Mesenchymal stem cell (in vitro differentiated cells and primary cell): Measurements from ENCODE around the gene CELSR1.
"Not testable (repeated sequence)": the region's sequence is repeated elsewhere in the genome, so short reads cannot be mapped to it uniquely, and the experiment has no call there.

Source experiments
- DNase-seq: peaks from one replicate; pipeline ENCODE4 v3.0.0-alpha.2; 2013
- H2AFZ ChIP-seq: one replicate; pipeline ENCODE4 v1.6.1; 2013; ENCODE audit warnings: low read depth, mild to moderate bottlenecking, control low read depth, inconsistent platforms, low read length, moderate library complexity
- H2AK5ac ChIP-seq: 2 replicates; pipeline ENCODE4 v1.6.1; 2013; ENCODE audit warnings: low read length, moderate library complexity, mild to moderate bottlenecking, inconsistent platforms; ENCODE audit not compliant: severe bottlenecking
- H2BK120ac ChIP-seq: one replicate; pipeline ENCODE4 v1.6.1; 2013; ENCODE audit warnings: low read depth, mild to moderate bottlenecking, inconsistent platforms, low read length, moderate library complexity
- H2BK12ac ChIP-seq, 2 experiments: one replicate each; pipeline ENCODE4 v1.6.1; 2013; ENCODE audit warnings: inconsistent platforms in 2 of 2, low read length in 2 of 2, mild to moderate bottlenecking in 2 of 2, moderate library complexity in 2 of 2, control low read depth in 1 of 2
- H2BK15ac ChIP-seq: one replicate; pipeline ENCODE4 v1.6.1; 2013; ENCODE audit warnings: mild to moderate bottlenecking, low read depth, inconsistent platforms; ENCODE audit not compliant: poor library complexity, severe bottlenecking
- H2BK5ac ChIP-seq: 2 replicates; pipeline ENCODE4 v1.6.1; 2013; ENCODE audit warnings: low read depth, mild to moderate bottlenecking, low read length, control low read depth, inconsistent platforms; ENCODE audit not compliant: poor library complexity, severe bottlenecking
- H3K14ac ChIP-seq, 2 experiments: one replicate each; pipeline ENCODE4 v1.6.1; 2013; ENCODE audit warnings: inconsistent platforms in 2 of 2, low read length in 2 of 2, control low read depth in 1 of 2, mild to moderate bottlenecking in 1 of 2, moderate library complexity in 1 of 2
- H3K18ac ChIP-seq, 2 experiments: one replicate each; pipeline ENCODE4 v1.6.1; 2013; ENCODE audit warnings: inconsistent platforms in 2 of 2, low read length in 2 of 2, control low read depth in 1 of 2, low read depth in 1 of 2, mild to moderate bottlenecking in 1 of 2
- H3K23ac ChIP-seq, 2 experiments: one replicate each; pipeline ENCODE4 v1.6.1; 2013; ENCODE audit warnings: inconsistent platforms in 2 of 2, low read length in 2 of 2, mild to moderate bottlenecking in 2 of 2, moderate library complexity in 2 of 2, control low read depth in 1 of 2
- H3K27ac ChIP-seq: 2 replicates; pipeline ENCODE4 v1.5.1; 2013; ENCODE audit warnings: mild to moderate bottlenecking, moderate library complexity, low read length, control low read depth, inconsistent platforms; ENCODE audit not compliant: poor library complexity, severe bottlenecking
- H3K27me3 ChIP-seq, 2 experiments: 2 replicates each; pipeline versions ENCODE4 v1.6.1 to v1.7.0; 2013; ENCODE audit warnings: low read length in 2 of 2, mild to moderate bottlenecking in 2 of 2, moderate library complexity in 2 of 2, control low read depth in 1 of 2, inconsistent platforms in 1 of 2; ENCODE audit not compliant: control insufficient read depth in 1 of 2, insufficient read depth in 1 of 2
- H3K36me3 ChIP-seq, 2 experiments: 2 replicates each; pipeline versions ENCODE4 v1.6.1 to v1.7.0; 2013; ENCODE audit warnings: low read length in 2 of 2, control low read depth in 1 of 2, inconsistent platforms in 1 of 2, low read depth in 1 of 2, mild to moderate bottlenecking in 1 of 2; ENCODE audit not compliant: insufficient read depth in 2 of 2, control insufficient read depth in 1 of 2
- H3K4ac ChIP-seq, 2 experiments: one replicate each; pipeline ENCODE4 v1.6.1; 2013; ENCODE audit warnings: inconsistent platforms in 2 of 2, low read length in 2 of 2, mild to moderate bottlenecking in 2 of 2, moderate library complexity in 2 of 2, control low read depth in 1 of 2, low read depth in 1 of 2
- H3K4me1 ChIP-seq: 2 replicates; pipeline ENCODE4 v1.6.1; 2013; ENCODE audit warnings: low read depth, low read length, control low read depth; ENCODE audit not compliant: control insufficient read depth, insufficient read depth
- H3K4me2 ChIP-seq: 2 replicates; pipeline ENCODE4 v1.6.1; 2013; ENCODE audit warnings: low read length, mild to moderate bottlenecking, inconsistent platforms; ENCODE audit not compliant: poor library complexity, severe bottlenecking
- H3K4me3 ChIP-seq, 2 experiments: 2 replicates each; pipeline versions ENCODE4 v1.5.1 to v1.7.0; 2013; ENCODE audit warnings: low read length in 2 of 2, mild to moderate bottlenecking in 2 of 2, control low read depth in 1 of 2, low read depth in 1 of 2; ENCODE audit not compliant: insufficient read depth in 1 of 2
- H3K79me1 ChIP-seq: replicated peaks from 2 replicates; pipeline ENCODE4 v1.6.1; 2013; ENCODE audit warnings: mild to moderate bottlenecking, control low read depth, low read length, inconsistent platforms; ENCODE audit not compliant: poor library complexity, severe bottlenecking
- H3K9ac ChIP-seq: 2 replicates; pipeline ENCODE4 v1.7.0; 2013; ENCODE audit warnings: mild to moderate bottlenecking, low read length, moderate library complexity
- H3K9me3 ChIP-seq: 2 replicates; pipeline ENCODE4 v1.7.0; 2013; ENCODE audit warnings: mild to moderate bottlenecking, low read length; ENCODE audit not compliant: control insufficient read depth
- H4K8ac ChIP-seq: one replicate; pipeline ENCODE4 v1.6.1; 2013; ENCODE audit warnings: inconsistent platforms, mild to moderate bottlenecking, low read length, moderate library complexity
- H4K91ac ChIP-seq: one replicate; pipeline ENCODE4 v1.6.1; 2013; ENCODE audit warnings: mild to moderate bottlenecking, low read length, inconsistent platforms
- WGBS: methylation state at CpG from one replicate; pipeline ENCODE4 v1.1.7; 2013; ENCODE audit warnings: mixed read lengths; 5-methylcytosine and 5-hydroxymethylcytosine counted together

The CELSR1 gene

DNA sequence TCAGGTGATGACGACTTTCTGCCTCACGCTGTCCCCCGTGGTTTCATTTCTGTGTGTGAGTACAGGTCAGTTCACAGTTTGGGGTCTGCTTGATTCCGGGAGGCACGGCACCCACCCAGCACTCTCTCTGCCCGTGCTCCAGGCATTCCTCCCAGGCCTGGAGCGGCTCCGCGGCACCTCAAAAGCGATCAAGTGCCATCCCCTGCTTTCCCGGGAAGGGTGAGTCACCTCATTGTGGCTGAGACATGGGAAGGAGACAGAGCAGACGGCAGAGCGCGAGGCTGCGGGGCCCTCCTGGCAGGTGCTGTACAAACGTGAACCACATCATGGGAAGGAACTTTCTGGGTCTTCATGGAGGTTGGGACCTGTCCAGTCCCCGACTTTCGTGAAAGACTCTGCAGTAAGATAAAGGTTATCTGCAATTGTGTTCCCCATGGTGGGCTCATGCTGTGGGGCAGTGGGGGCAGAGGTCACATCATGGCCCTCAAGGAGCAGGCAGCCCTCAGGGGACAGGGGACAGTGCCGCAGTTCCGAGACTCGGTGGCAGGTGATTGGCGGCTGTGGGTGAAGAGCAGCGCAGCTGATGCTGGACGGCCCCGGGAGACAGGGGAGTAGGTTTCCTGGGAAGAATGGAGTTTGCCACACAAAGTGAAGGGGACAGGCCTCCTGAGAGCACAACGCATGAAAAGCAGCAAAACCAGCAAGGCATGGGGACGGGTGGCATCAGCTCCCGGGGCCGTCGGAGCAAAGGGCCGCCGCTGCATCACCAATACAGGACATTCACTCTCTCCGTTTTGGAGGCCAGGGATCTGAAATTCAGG lies 65.3 kb downstream of the CELSR1 start:
- no peak overlapping the region for H4K8ac ChIP-seq
- no peak overlapping the region for H4K91ac ChIP-seq
- peak overlapping the region; percentile 23 for H2AK5ac ChIP-seq
- H3K36me3 ChIP-seq: peaks cover 0 to 14% of the 10 kb centered on the region in 2 experiments
- no peak overlapping the region for H2BK12ac ChIP-seq
- peaks cover 19% of the 10 kb centered on the region for H3K79me1 ChIP-seq
- peaks cover 0 to 63% of the 10 kb centered on the region in 2 experiments for H3K27me3 ChIP-seq
- no peak overlapping the region for H2BK5ac ChIP-seq
- peaks cover 12% of the 10 kb centered on the region for H3K4me1 ChIP-seq
- no peak overlapping the region for H3K27ac ChIP-seq
- peaks cover 9% of the 10 kb centered on the region for H3K9me3 ChIP-seq
- WGBS: 82% methylated on average over 33 of the region's 33 CpGs
- H3K14ac ChIP-seq: no peak overlapping the region
- H2BK120ac ChIP-seq: no peak overlapping the region
- no peak overlapping the region for H3K23ac ChIP-seq
- H3K4me2 ChIP-seq: no peak overlapping the region
- H3K4me3 ChIP-seq: no peak overlapping the region
- H3K4ac ChIP-seq: no peak overlapping the region
- no peak overlapping the region for H3K18ac ChIP-seq
- no peak overlapping the region for H2BK15ac ChIP-seq
- H2AFZ ChIP-seq: no peak overlapping the region
- DNase-seq: no peak
- H3K9ac ChIP-seq: no peak overlapping the region

DNA sequence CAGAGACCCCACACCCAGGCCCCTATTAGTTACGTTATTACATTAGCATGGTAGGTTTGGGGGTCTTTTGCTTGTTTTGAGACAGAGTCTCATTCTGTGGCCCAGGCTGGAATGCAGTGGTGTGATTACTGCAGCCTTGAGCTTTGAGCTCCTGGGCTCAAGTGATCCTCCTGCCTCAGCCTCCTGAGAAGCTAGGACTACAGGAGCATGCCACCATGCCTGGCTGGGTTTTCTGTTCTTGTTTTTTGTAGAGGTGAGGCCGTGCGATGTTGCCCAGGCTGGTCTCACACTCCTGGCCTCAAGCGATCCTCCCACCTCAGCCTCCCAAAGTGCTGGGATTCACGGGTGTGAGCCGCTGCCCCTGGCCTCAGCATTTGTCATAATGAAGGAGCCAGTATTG lies 66.1 kb downstream of the CELSR1 start:
- not testable (repeated sequence) for H2BK12ac ChIP-seq, H2BK5ac ChIP-seq, H2AK5ac ChIP-seq, H3K18ac ChIP-seq, H2BK120ac ChIP-seq, H3K14ac ChIP-seq, H3K27ac ChIP-seq, H3K4ac ChIP-seq, H2AFZ ChIP-seq, H3K4me3 ChIP-seq, H3K9ac ChIP-seq, H2BK15ac ChIP-seq, H3K23ac ChIP-seq, H3K4me2 ChIP-seq, H4K8ac ChIP-seq, DNase-seq, H3K9me3 ChIP-seq, H4K91ac ChIP-seq
- WGBS: 78% methylated on average over 2 of the region's 6 CpGs
- peaks cover 0 to 15% of the 10 kb centered on the region in 2 experiments for H3K36me3 ChIP-seq
- H3K27me3 ChIP-seq: peaks cover 0 to 63% of the 10 kb centered on the region in 2 experiments
- H3K4me1 ChIP-seq: peaks cover 11% of the 10 kb centered on the region
- peaks cover 20% of the 10 kb centered on the region for H3K79me1 ChIP-seq

DNA sequence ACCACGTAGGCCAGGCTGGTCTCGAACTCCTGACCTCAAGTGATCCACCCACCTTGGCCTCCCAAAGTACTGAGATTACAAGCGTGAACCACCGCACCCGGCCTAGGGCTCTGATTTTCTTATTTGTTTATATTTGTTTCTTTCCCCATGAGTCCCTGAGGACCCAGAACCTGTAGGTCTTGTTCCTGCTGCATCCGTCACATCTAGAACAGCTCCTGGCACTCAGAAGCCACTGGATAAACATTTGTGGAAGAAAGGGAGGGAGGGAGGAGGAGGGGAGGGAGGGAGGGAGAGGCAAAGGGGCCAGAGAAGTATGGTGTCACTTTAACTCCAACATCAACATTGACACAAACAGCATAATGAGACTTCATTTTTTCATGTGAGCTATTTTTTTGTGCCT lies 67.7 kb downstream of the CELSR1 start:
- Histone ChIP-seq H2BK12ac (no peak overlapping the region), H3K4ac (no peak overlapping the region), H3K79me1 (peaks cover 27% of the 10 kb centered on the region), H2BK5ac (no peak overlapping the region), H3K27me3 (peaks cover 0 to 65% of the 10 kb centered on the region in 2 experiments), H3K9ac (no peak overlapping the region), H4K8ac (no peak overlapping the region), H2AFZ (no peak overlapping the region), H3K14ac (no peak overlapping the region), H2BK15ac (no peak overlapping the region), H2BK120ac (no peak overlapping the region), H3K18ac (no peak overlapping the region), H3K9me3 (peaks cover 1% of the 10 kb centered on the region), H4K91ac (no peak overlapping the region), H3K27ac (no peak overlapping the region), H3K4me1 (peaks cover 22% of the 10 kb centered on the region), H3K4me2 (no peak overlapping the region), H2AK5ac (no peak overlapping the region), H3K36me3 (peaks cover 0 to 18% of the 10 kb centered on the region in 2 experiments), H3K4me3 (no peak overlapping the region), H3K23ac (no peak overlapping the region)
- DNase-seq: no peak
- WGBS: 88% methylated on average over 3 of the region's 6 CpGs

DNA sequence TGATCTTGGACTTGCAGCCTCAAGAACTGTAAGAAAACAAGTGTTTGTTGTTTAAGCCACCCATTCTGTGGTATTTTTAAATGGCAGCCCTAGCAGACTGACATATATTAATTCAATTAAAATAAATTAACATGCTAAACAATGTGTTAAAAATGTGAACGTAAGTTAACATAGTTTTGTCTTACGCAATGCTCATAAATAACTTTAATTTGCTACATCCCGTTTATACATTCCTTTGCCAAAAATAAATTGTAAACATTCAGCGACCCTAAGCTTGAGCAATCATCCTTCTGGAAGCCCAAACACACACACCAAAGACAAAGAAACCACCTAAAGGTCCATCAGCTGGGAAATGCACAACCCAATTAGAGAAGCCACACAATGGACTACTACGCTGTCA lies 70.4 kb downstream of the CELSR1 start:
- H3K9me3 ChIP-seq: no peaks in the 10 kb centered on the region
- no peak overlapping the region for H4K8ac ChIP-seq
- peaks cover 0 to 51% of the 10 kb centered on the region in 2 experiments for H3K27me3 ChIP-seq
- no peak overlapping the region for H2BK120ac ChIP-seq
- no peak overlapping the region for H3K4ac ChIP-seq
- H2AK5ac ChIP-seq: no peak overlapping the region
- WGBS: 61% methylated on average over 5 of the region's 5 CpGs
- no peak overlapping the region for H3K4me2 ChIP-seq
- no peak overlapping the region for H3K27ac ChIP-seq
- no peak overlapping the region for H4K91ac ChIP-seq
- no peak overlapping the region for H3K14ac ChIP-seq
- no peak overlapping the region for H2BK5ac ChIP-seq
- H2AFZ ChIP-seq: no peak overlapping the region
- H3K79me1 ChIP-seq: peaks cover 29% of the 10 kb centered on the region
- no peak overlapping the region for H3K18ac ChIP-seq
- no peak for DNase-seq
- H3K9ac ChIP-seq: no peak overlapping the region
- H2BK12ac ChIP-seq: no peak overlapping the region
- H3K4me1 ChIP-seq: peaks cover 30% of the 10 kb centered on the region
- peaks cover 0 to 18% of the 10 kb centered on the region in 2 experiments for H3K36me3 ChIP-seq
- H3K23ac ChIP-seq: no peak overlapping the region
- no peak overlapping the region for H2BK15ac ChIP-seq
- no peak overlapping the region for H3K4me3 ChIP-seq
